Central memory CD8-positive, alpha-beta T cell (primary cell): ENCODE data around the gene NBEAL2.

ENCODE experiments used
- ATAC-seq: fragments of 150-1000 bp; cut with Tn5 transposase; replicated peaks from 2 replicates; pipeline ENCODE4 v1.10.0; 2022; ENCODE audit warnings: mild to moderate bottlenecking, moderate FRiP score, moderate number of reproducible peaks; ENCODE audit not compliant: poor library complexity, severe bottlenecking; ENCODE audit errors: extremely low read depth
- DNase-seq, 2 donors: peaks; one replicate each; pipeline ENCODE4 v3.0.0; 2021; ENCODE audit warnings: low spot score in 2 of 2
- H3K27ac Mint-ChIP-seq: one replicate; pipeline ENCODE4 v1.8.0; 2022; ENCODE audit warnings: low read depth, mild to moderate bottlenecking, moderate library complexity, mixed read lengths
- H3K27me3 Mint-ChIP-seq: one replicate; pipeline ENCODE4 v1.8.0; 2022; ENCODE audit warnings: mixed read lengths
- H3K36me3 Mint-ChIP-seq: one replicate; pipeline ENCODE4 v1.8.0; 2022; ENCODE audit warnings: mild to moderate bottlenecking, moderate library complexity, mixed read lengths; ENCODE audit not compliant: insufficient read depth
- H3K4me1 Mint-ChIP-seq: one replicate; pipeline ENCODE4 v1.8.0; 2022; ENCODE audit warnings: mixed read lengths
- H3K4me3 Mint-ChIP-seq: one replicate; pipeline ENCODE4 v1.8.0; 2022; ENCODE audit warnings: mild to moderate bottlenecking, moderate library complexity, mixed read lengths
- H3K9me3 Mint-ChIP-seq: one replicate; pipeline ENCODE4 v1.8.0; 2022; ENCODE audit warnings: mixed read lengths

The NBEAL2 gene

GRCh38 chr3:46936733-46937250 lies 42.7 kb upstream of the NBEAL2 start:
- H3K4me1 Mint-ChIP-seq: peaks cover 50% of the 10 kb centered on the region
- no peaks in the 10 kb centered on the region for H3K9me3 Mint-ChIP-seq
- ATAC-seq (no peak), DNase-seq (no peak)
- peak overlapping the region; percentile 49 for H3K27ac Mint-ChIP-seq
- no peaks in the 10 kb centered on the region for H3K27me3 Mint-ChIP-seq
- H3K36me3 Mint-ChIP-seq: peaks cover 41% of the 10 kb centered on the region
- H3K4me3 Mint-ChIP-seq: no peak overlapping the region

GRCh38 chr3:46938118-46938517 lies 41.3 kb upstream of the NBEAL2 start:
- peaks cover 41% of the 10 kb centered on the region for H3K36me3 Mint-ChIP-seq
- no peak for ATAC-seq
- no peak overlapping the region for H3K4me3 Mint-ChIP-seq
- no peak overlapping the region for H3K27ac Mint-ChIP-seq
- no peaks in the 10 kb centered on the region for H3K9me3 Mint-ChIP-seq
- DNase-seq: no peak
- peaks cover 52% of the 10 kb centered on the region for H3K4me1 Mint-ChIP-seq
- H3K27me3 Mint-ChIP-seq: no peaks in the 10 kb centered on the region

DNA sequence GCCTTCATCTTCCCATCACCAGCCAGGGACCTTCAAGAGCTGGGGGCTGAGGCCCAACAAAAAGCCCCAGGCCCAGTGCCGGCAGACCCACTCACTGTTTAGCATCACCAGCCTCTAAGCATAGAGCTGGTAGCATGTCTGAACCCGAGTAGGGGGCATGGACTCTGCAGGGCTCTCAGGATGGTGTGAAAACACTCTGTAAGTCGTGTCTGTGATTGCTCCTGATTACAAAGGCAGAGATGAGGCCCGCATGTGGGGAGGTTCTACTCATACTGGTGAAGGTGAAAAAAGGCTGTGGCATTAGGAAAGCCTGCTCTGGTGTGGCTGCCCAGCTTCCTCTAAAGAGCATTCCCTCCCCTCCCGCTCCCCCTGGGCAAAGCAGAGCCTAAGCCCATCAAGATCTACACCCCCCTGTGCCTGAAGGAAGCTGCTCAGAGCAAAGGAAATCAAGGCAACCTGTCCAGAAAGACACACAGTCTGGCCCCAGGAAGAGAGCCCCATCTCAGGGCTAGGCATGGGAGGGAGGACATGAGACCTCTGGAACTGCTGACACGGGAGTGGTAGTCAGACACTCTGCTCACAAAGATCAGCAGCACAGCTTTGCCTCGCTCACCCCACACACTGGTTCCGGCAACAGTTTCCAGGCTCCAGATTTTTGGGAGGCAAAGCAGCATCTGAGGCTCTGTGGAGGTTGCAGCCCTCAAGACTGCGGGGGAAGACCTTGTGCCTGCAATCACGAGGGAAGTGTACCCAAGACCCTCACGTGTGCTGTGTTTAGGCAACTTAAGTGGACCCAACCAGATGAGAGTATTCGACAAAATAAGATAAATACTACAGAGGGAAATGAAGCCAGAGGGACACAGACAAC lies 39.7 kb upstream of the NBEAL2 start:
- no peak for DNase-seq
- Mint-ChIP-seq H3K4me3 (no peak overlapping the region), H3K4me1 (peaks cover 54% of the 10 kb centered on the region), H3K9me3 (no peaks in the 10 kb centered on the region), H3K27me3 (no peaks in the 10 kb centered on the region), H3K36me3 (peaks cover 42% of the 10 kb centered on the region), H3K27ac (peak overlapping the region; percentile 68)
- ATAC-seq: peak; percentile 32

GRCh38 chr3:46942076-46942475 lies 37.4 kb upstream of the NBEAL2 start:
- Mint-ChIP-seq H3K4me1 (peaks cover 71% of the 10 kb centered on the region), H3K36me3 (peaks cover 36% of the 10 kb centered on the region), H3K27ac (peak overlapping the region; percentile 56), H3K9me3 (no peaks in the 10 kb centered on the region), H3K4me3 (no peak overlapping the region), H3K27me3 (no peaks in the 10 kb centered on the region)
- DNase-seq (no peak), ATAC-seq (no peak)

DNA sequence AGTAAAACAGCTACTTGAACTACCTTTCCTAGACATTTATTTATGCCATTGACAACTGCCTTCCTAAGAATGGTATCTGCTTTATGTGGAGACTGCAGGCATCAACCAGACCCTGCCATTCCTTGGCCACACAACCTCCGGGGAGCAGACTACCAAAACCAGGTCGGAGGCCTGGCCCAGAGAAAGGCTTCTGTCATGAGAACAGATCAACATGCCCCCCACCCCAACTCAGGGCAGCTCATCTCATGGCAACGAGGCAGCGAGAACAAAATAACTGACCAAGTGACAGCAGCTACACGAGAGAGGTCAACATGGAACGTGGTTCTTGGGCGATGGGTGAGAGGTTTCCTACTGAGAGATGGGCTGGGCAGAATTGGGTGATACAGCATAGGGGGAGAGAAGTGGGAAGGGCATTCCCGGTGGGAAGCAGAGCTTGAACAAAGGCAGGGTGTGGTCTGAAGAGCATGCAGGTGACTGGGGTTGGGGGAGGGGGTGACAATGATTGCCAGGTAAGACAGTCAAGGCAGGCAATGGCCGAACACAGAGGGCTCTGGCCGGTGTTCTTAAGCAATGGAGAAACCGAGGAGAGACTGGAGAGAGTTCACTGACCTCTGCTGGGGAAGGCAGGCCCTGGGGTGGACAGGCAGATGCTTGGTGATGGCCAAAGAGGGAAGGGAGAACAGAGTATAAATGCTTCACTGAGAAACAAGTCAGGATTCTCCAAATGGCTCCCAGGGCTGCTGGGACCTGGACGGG lies 36.8 kb upstream of the NBEAL2 start:
- Mint-ChIP-seq H3K36me3 (peaks cover 39% of the 10 kb centered on the region), H3K4me3 (no peak overlapping the region), H3K27me3 (no peaks in the 10 kb centered on the region), H3K9me3 (no peaks in the 10 kb centered on the region), H3K4me1 (peaks cover 74% of the 10 kb centered on the region), H3K27ac (peak overlapping the region; percentile 56)
- ATAC-seq: no peak
- no peak for DNase-seq

DNA sequence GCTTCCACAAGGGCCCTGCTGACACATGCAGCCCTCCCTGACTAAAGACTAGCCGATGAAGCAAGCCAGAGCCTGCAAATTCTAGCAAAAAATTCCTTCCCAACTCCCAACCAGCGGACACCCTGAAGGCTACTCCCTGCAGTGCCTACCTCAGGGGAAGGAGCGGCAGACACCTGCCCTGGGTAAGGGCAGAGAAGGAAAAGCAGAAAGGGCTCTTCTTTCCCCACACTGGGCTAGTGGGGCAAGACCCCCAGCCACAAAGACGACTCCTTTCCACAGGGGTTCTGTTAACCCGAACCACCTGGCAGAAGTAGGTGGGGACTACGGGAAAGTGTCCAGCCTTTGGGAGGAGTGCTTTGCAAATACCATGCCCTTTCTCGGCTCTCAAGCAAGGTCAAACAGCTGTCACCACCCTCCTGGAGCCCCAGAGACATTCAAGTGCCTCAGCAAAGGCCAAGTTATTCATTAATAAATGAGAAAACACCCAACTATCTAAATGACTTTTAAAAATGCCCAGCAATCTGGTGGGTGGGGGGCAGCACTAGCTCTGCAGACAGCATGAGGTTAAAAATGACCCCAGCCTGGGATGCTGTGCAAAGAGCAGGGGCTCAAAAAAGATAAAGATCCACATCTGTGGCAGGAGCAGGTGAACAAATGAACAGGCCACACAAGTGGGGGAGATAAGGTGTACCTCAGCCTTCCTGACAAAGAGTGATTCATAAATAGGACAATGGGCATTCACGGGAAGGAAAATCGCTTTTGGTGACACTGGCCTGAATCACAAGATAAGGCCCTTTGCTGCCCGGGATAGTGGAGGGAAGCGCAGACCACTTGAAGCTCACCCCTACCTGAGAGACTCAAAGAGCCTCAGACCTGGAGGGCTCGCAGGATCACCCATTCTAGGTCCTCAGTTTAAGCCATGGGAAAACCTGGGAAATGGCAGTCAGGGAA lies 36.0 kb upstream of the NBEAL2 start:
- peaks cover 79% of the 10 kb centered on the region for H3K4me1 Mint-ChIP-seq
- peaks cover 43% of the 10 kb centered on the region for H3K36me3 Mint-ChIP-seq
- ATAC-seq (no peak), DNase-seq (no peak)
- no peaks in the 10 kb centered on the region for H3K9me3 Mint-ChIP-seq
- no peak overlapping the region for H3K4me3 Mint-ChIP-seq
- H3K27ac Mint-ChIP-seq: peak overlapping the region; percentile 96
- no peaks in the 10 kb centered on the region for H3K27me3 Mint-ChIP-seq

- DNase-seq (no peak), ATAC-seq (no peak)
- Mint-ChIP-seq H3K27ac (peak overlapping the region; percentile 96), H3K4me1 (peaks cover 79% of the 10 kb centered on the region), H3K9me3 (no peaks in the 10 kb centered on the region), H3K4me3 (peak overlapping the region; percentile 42), H3K36me3 (peaks cover 40% of the 10 kb centered on the region), H3K27me3 (no peaks in the 10 kb centered on the region)
Observed at GRCh38 chr3:46944191-46944590, 35.3 kb upstream of the NBEAL2 start.

DNA sequence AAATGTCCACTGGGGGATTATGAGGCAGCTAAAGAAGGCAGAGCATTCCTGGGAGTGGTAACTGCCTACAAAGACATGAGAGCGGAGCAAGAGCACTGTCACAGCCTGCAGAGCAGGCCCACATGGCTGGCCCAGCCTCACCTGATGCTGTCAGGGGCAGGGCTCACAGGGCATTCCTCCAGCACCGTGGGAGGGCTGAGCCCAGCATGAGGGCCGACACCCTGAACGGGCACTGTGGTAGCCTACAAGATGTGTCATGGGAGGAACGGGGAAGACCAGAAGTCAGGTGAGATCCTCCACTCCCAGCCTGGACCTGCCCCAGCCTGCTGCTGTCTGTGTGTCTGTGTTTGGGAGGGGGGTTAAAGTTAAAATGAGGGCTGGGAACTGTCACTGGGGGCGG lies 33.0 kb upstream of the NBEAL2 start:
- Mint-ChIP-seq H3K9me3 (no peaks in the 10 kb centered on the region), H3K27ac (peak overlapping the region; percentile 96), H3K27me3 (no peaks in the 10 kb centered on the region), H3K36me3 (peaks cover 25% of the 10 kb centered on the region), H3K4me1 (peaks cover 82% of the 10 kb centered on the region), H3K4me3 (peak overlapping the region; percentile 73)
- ATAC-seq (no peak), DNase-seq (no peak)

- Mint-ChIP-seq H3K9me3 (no peaks in the 10 kb centered on the region), H3K4me3 (peak overlapping the region; percentile 73), H3K36me3 (peaks cover 23% of the 10 kb centered on the region), H3K27ac (peak overlapping the region; percentile 96), H3K4me1 (peaks cover 84% of the 10 kb centered on the region), H3K27me3 (no peaks in the 10 kb centered on the region)
- DNase-seq (peak; percentile 53 to 76), ATAC-seq (peak; percentile 63)
Observed at GRCh38 chr3:46946856-46947545, 32.5 kb upstream of the NBEAL2 start.

- H3K4me1 Mint-ChIP-seq: peaks cover 84% of the 10 kb centered on the region
- H3K27me3 Mint-ChIP-seq: no peaks in the 10 kb centered on the region
- peak; percentile 33 for ATAC-seq
- peaks cover 23% of the 10 kb centered on the region for H3K36me3 Mint-ChIP-seq
- peak overlapping the region; percentile 73 for H3K4me3 Mint-ChIP-seq
- peak overlapping the region; percentile 96 for H3K27ac Mint-ChIP-seq
- no peaks in the 10 kb centered on the region for H3K9me3 Mint-ChIP-seq
- DNase-seq: peak in 1 of 2 donors; percentile 30
Observed at GRCh38 chr3:46947546-46947901, 31.9 kb upstream of the NBEAL2 start.

- Mint-ChIP-seq H3K27me3 (no peaks in the 10 kb centered on the region), H3K9me3 (no peaks in the 10 kb centered on the region), H3K27ac (peak overlapping the region; percentile 96), H3K4me3 (peak overlapping the region; percentile 73), H3K36me3 (peaks cover 23% of the 10 kb centered on the region), H3K4me1 (peaks cover 86% of the 10 kb centered on the region)
- peak; percentile 79 for ATAC-seq
- DNase-seq: peak; percentile 47 to 77
Observed at GRCh38 chr3:46947981-46948791, 31.3 kb upstream of the NBEAL2 start.
